IPS DF 6.9 (cell line): Measurements from ENCODE around the gene SLAMF9.

Source experiments
- DNase-seq: peaks from one replicate; pipeline ENCODE4 v3.0.0-alpha.2; 2013; ENCODE audit warnings: low read depth, low spot score
- H3K27ac ChIP-seq: one replicate; pipeline ENCODE4 v1.5.1; 2013; ENCODE audit warnings: low read length, control low read depth
- H3K27me3 ChIP-seq: 2 replicates; pipeline ENCODE4 v1.6.1; 2013; ENCODE audit warnings: mild to moderate bottlenecking, low read length; ENCODE audit not compliant: control insufficient read depth, insufficient read depth
- H3K36me3 ChIP-seq: 2 replicates; pipeline ENCODE4 v1.6.1; 2013; ENCODE audit warnings: low read length; ENCODE audit not compliant: control insufficient read depth, insufficient read depth
- H3K4me1 ChIP-seq: 2 replicates; pipeline ENCODE4 v1.6.1; 2013; ENCODE audit warnings: low read length; ENCODE audit not compliant: control insufficient read depth, insufficient read depth
- H3K4me3 ChIP-seq: 2 replicates; pipeline ENCODE4 v1.5.1; 2013; ENCODE audit warnings: mild to moderate bottlenecking, low read length
- H3K9me3 ChIP-seq: 2 replicates; pipeline ENCODE4 v1.6.1; 2013; ENCODE audit warnings: low read length, inconsistent platforms; ENCODE audit not compliant: control insufficient read depth, insufficient read depth
- WGBS: extraction: QIAGEN DNeasy Blood & Tissue Kit; methylation state at CpG from one replicate; pipeline ENCODE4 v1.1.7; 2013; ENCODE audit warnings: mixed read lengths, missing lambda C conversion rate; ENCODE audit not compliant: insufficient read length, insufficient coverage; 5-methylcytosine and 5-hydroxymethylcytosine counted together

The SLAMF9 gene

DNA sequence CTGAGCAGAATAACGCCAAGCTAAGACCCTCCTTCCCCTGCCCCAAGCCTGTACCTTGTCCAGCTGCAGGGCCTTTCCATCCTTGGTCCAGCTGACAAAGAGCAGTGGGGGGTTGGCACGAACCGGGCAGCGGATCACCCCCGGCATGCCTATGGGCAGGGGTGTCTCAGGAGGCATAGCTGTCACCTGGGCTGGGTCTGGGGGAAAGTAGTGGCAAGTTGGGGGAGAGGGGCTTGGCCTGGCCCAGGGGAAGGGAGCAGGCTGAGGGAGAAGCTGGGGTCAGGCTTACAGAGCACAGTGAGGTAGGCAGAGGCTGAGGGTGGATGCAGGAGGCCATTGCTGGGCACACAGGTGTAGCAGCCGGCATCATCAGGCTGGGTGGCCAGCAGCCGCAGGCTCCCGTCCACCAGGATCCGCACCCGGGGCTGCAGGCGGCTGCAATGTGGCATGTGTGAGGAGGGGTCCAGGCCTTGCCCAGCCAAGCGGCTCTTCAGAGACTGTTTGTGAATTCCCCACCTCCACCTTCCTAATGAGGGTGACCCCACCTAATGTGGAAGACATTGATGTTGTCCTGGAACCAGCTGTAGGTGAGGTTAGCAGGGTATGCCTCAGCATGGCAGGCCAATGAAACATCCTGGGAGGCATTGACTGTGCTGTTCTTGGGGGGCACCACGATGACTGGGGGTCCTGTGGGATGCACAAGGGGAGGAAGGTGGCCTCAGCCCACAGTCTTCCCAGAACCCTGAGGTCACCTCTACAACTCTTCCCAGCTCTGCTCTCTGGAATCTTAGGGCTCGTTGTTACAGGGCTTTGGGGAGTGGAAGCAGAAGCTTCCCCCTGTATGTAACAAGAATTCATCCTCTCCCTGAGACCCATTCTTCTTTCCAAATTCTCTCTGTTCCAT, 19.6 kb downstream of the SLAMF9 start:
- no CpG with 5 or more reads among the region's 14 CpGs for WGBS
- Histone ChIP-seq H3K27me3 (no peaks in the 10 kb centered on the region), H3K36me3 (peaks cover 17% of the 10 kb centered on the region), H3K4me3 (no peak overlapping the region), H3K9me3 (no peaks in the 10 kb centered on the region), H3K4me1 (peaks cover 5% of the 10 kb centered on the region), H3K27ac (no peak overlapping the region)
- DNase-seq, result no peak

DNA sequence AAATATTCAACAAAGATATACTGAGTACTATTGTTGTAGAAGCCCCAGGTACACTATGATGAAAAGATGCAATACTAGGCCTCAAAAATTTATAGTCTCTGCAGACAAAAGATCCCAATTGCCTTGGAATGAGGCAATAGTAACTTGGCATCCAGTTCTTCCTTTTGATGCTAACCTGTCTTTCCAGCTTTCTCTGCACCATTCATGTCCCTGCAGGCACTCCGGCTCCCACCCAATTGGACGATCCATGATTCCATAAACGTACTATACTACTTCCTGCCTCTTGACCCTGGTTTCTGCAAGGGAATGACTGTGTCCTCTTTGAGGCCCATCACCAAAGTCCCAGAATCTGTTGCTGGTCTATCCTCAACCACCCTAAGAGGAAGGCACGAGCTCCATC, 20.7 kb downstream of the SLAMF9 start:
- H3K36me3 ChIP-seq, result peaks cover 17% of the 10 kb centered on the region
- H3K4me3 ChIP-seq, result no peak overlapping the region
- DNase-seq, result no peak
- peaks cover 5% of the 10 kb centered on the region for H3K4me1 ChIP-seq
- H3K27ac ChIP-seq, result no peak overlapping the region
- no peaks in the 10 kb centered on the region for H3K9me3 ChIP-seq
- WGBS, result no CpG with 5 or more reads among the region's 4 CpGs
- H3K27me3 ChIP-seq, result no peaks in the 10 kb centered on the region

DNA sequence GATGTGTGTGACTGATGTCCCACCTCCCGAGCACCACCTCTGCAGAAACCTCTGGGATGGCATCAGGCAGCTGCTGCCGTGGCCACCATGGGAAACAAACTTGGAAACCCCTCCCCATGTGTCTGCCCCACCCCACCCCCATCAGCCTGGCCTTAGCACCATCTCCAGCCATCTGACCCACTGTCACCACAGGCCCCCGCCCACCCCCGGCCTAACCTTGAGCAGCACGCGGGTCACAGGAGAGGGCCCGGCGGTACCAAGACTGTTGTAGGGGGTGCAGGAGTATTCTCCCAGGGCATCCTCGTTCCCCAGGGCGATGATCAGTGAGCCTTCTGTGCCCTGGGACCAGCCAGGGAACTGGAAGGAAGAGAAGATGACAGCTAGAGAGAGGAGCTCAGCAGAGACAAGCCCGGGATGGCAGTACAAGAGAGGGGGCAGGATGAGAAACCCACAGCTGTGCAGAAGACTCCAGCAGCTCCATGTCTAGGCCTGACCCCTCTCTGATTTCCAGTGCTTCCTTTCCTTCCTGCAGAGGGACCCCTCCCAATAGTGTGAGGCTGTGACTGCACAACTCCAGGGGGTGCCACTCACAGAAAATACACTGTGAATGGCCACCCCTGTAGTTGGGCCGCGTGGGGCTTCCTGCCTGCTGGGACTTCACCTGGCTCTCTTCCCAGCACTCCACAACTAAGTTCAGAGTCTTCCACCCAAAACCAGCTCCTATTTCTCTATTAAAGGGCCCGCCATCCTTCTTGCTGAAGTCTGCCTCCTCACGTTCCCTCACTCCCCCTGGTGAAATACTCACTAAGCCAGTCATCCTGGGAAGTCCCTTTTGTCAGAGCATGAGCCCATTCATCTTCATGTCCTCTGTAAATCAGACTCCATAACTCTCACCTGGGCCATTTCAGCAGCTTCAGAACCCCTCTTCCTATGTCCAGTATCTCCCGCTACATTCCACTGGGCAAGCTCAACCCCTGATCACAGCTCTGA, 21.4 kb downstream of the SLAMF9 start:
- H3K4me1 ChIP-seq, result peaks cover 3% of the 10 kb centered on the region
- H3K4me3 ChIP-seq, result no peak overlapping the region
- no peak overlapping the region for H3K27ac ChIP-seq
- H3K27me3 ChIP-seq, result no peaks in the 10 kb centered on the region
- peaks cover 17% of the 10 kb centered on the region for H3K36me3 ChIP-seq
- WGBS, result no CpG with 5 or more reads among the region's 16 CpGs
- DNase-seq, result no peak
- H3K9me3 ChIP-seq, result no peaks in the 10 kb centered on the region

DNA sequence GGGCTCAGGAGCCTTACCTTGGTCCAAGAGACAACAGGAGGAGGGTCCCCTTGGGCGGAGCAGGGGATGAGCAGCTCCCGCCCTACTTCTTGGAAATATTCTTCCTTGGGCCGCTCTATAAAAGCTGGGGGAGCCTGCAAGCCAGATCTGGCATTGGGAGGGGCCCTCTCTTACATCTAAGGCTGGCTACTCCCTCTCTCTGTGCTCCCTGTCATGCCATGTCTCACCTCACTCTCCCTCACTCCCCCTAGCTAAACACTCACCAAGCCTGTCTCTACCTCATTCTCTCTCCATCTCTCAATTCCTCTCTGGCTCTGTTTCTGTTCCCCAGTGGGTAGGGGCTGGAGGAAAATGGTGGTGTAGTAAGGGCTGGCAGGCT, 22.3 kb downstream of the SLAMF9 start:
- no CpG with 5 or more reads among the region's 3 CpGs for WGBS
- Histone ChIP-seq H3K4me3 (no peak overlapping the region), H3K27ac (no peak overlapping the region), H3K9me3 (no peaks in the 10 kb centered on the region), H3K36me3 (peaks cover 17% of the 10 kb centered on the region), H3K27me3 (no peaks in the 10 kb centered on the region), H3K4me1 (peaks cover under 1% of the 10 kb centered on the region)
- DNase-seq, result no peak

DNA sequence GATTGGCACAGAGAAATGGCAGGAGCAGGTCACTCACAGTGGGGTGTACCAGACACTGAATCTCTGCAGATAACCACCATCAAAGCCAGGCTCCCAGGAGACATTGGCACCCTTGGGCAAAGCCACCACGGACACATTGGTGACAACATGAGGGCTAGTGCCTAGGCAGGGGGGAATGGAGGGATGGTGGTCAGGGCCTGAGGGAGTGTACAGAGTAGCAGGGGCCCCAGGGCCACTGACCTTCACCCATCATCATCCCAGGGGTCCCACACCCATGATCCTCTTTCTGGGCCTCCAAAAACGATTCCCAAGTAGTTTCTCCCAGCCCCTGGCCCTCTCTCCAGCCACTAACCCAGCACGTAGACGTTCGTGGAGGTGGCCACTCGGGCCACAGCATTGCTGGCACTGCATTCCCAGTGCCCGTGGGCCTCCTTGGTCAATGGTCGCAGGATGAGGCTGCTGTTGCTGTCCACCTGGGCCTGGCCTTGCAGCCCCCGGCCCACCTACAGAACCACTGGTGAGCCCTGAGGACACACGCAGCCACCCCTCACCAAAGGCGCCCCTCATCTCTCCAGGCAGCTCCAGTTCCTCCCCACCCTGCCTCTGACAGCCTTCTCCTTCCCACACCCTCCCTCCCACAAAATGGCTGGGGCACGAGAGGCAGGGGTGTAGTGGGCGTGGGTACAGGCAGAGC, 22.8 kb downstream of the SLAMF9 start:
- WGBS, result no CpG with 5 or more reads among the region's 13 CpGs
- Histone ChIP-seq H3K9me3 (no peaks in the 10 kb centered on the region), H3K36me3 (peaks cover 17% of the 10 kb centered on the region), H3K27ac (no peak overlapping the region), H3K4me1 (no peaks in the 10 kb centered on the region), H3K4me3 (no peak overlapping the region), H3K27me3 (no peaks in the 10 kb centered on the region)
- no peak for DNase-seq

DNA sequence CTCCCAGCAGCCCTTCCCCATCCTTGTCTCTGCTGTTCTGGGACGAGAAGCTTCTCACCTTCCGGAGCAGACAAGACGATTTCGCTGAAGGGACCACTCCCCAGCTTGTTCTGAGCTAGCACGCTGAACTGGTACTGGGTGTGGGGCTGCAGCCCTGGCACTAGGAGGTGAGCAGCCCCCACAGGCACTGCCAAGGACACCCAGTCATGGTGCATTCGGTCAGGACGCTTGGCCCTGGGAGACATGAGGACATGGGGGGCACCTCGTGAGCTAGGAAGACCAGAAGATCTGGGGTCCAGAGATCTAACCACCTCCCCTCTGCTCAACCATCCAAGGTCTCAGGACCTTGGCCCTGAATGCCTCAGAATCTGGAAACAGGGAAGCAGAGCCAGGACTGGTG, 23.4 kb downstream of the SLAMF9 start:
- Histone ChIP-seq H3K27ac (no peak overlapping the region), H3K4me1 (no peaks in the 10 kb centered on the region), H3K36me3 (peaks cover 17% of the 10 kb centered on the region), H3K9me3 (no peaks in the 10 kb centered on the region), H3K4me3 (no peak overlapping the region), H3K27me3 (no peaks in the 10 kb centered on the region)
- WGBS, result no CpG with 5 or more reads among the region's 8 CpGs
- DNase-seq, result no peak

DNA sequence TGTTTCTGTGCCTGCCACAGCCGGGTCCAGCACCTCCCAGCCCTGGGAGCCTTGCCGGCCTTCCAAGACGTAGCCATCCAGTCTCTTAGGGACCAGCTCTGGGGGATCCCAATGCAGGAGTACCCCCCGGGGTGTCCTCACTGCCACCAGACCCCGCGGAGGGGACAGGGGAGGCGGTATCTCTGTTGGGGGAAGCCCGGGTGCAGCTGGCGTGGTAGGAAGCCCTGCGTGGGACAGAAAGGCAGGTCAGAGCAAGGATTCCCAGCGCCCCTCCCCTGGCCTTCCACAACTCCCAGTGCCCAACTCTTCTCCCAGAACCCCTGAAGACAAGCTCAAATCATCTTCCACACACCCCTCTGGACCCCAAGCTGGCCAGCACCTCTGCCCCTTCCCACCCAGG, 23.8 kb downstream of the SLAMF9 start:
- WGBS, result no CpG with 5 or more reads among the region's 11 CpGs

DNA sequence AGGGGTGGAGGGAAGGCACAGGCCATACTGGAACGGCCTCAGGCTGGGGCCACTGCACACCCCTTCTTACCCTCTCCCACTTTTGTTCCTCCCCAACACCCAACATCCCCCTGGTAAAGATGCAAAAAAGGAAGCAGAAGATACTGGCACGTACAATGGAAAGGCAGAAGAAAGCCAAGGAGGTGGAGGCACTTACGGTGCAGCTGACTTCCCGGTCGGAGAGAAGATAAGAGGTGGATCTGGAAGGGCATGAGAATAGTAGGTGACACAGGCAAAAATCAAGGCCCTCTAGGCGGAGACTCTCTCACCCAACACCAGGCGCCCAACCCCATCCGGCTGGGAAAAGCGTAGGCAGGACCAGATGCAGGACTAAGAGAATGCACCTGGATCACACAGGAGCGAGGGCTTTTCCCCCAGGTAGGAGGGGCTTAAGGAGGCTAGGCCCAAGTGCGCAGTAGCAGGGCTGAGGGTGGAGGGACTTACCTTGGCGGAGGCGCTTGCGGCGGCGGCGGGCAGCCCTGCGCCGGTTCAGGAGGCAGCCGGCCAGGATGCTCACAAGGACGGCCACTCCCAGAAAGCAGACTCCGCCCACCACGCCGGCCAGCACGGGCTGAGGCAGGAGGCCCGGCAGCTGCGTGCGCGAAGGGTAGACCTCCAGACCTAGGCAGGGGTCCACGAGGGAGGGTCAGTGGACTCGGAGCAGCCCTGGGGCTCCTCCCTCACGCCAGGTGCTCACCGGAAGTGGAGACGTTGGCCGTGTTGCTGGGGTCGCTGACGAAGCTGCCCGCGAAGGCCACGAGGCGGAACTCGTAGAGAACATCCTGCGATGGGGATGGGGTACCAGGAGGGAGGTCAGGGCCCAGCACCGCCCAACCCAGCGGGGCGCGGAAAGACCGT, 24.6 kb downstream of the SLAMF9 start:
- no peak for DNase-seq
- no peak overlapping the region for H3K4me3 ChIP-seq
- no peaks in the 10 kb centered on the region for H3K9me3 ChIP-seq
- H3K27me3 ChIP-seq, result no peaks in the 10 kb centered on the region
- H3K27ac ChIP-seq, result no peak overlapping the region
- WGBS, result no CpG with 5 or more reads among the region's 48 CpGs
- peaks cover 11% of the 10 kb centered on the region for H3K36me3 ChIP-seq
- H3K4me1 ChIP-seq, result 0 out of 2 replicates have a peak, but pooled peaks cover 2% of the 10 kb centered on the region

More for the DNA sequence above, 23.8 kb downstream of the SLAMF9 start:
- no peaks in the 10 kb centered on the region for H3K4me1 ChIP-seq
- no peaks in the 10 kb centered on the region for H3K9me3 ChIP-seq
- H3K4me3 ChIP-seq, result no peak overlapping the region
- H3K27me3 ChIP-seq, result no peaks in the 10 kb centered on the region
- H3K27ac ChIP-seq, result no peak overlapping the region
- peaks cover 14% of the 10 kb centered on the region for H3K36me3 ChIP-seq
- DNase-seq, result no peak

DNA sequence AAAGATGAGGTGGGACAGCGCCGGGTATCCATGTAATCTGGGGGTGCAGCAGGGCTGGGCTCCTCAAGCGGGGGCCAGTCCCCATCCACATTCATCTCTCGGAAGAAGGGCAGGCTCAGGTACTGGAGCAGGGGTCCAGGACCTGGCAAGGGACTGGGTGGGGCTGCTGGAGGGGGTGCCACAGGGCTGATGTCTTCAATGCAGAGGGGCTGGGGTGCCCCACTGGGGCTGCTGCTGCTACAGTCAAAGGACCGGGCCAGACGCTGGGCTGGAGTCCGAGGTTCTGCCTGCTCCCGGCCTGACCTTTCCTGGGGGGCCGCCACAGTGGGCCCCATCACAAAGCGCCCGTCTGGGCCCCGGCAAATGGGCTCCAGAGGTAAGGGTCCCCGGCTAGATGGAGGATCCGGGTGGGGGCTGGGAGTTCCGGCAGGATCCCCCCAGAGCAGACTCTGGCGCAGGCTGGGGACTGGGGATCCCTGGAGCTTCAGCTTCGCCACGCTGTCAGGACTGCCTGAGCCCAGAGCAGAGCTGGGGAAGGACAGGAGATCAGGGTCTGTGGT, 25.5 kb downstream of the SLAMF9 start:
- Histone ChIP-seq H3K4me1 (peaks cover 5% of the 10 kb centered on the region), H3K27ac (no peak overlapping the region)
- no CpG with 5 or more reads among the region's 18 CpGs for WGBS

More for the DNA sequence above, 25.5 kb downstream of the SLAMF9 start:
- DNase-seq, result no peak
- no peaks in the 10 kb centered on the region for H3K27me3 ChIP-seq
- no peak overlapping the region for H3K4me3 ChIP-seq
- no peaks in the 10 kb centered on the region for H3K9me3 ChIP-seq
- peaks cover 7% of the 10 kb centered on the region; the same call in 1 of the 2 replicates for H3K36me3 ChIP-seq
